Ishikawa (cell line): ENCODE measurements around the gene DLD.

Source experiments
- CEBPB ChIP-seq: IDR thresholded peaks from 2 replicates; pipeline ENCODE4 v1.6.1; 2012
- CREB1 ChIP-seq: IDR thresholded peaks from 2 replicates; pipeline ENCODE4 v1.6.1; 2012; ENCODE audit warnings: low read depth
- EGR1 ChIP-seq: IDR thresholded peaks from 2 replicates; pipeline ENCODE4 v1.6.1; 2012
- EP300 ChIP-seq: IDR thresholded peaks from 2 replicates; pipeline ENCODE4 v1.6.1; 2012; ENCODE audit warnings: borderline replicate concordance
- REST ChIP-seq: IDR thresholded peaks from 2 replicates; pipeline ENCODE4 v1.6.1; 2012; ENCODE audit warnings: low read depth, mild to moderate bottlenecking
- TAF1 ChIP-seq: IDR thresholded peaks from 2 replicates; pipeline ENCODE4 v1.6.1; 2012; ENCODE audit warnings: low read depth, mild to moderate bottlenecking
- TCF12 ChIP-seq: IDR thresholded peaks from 2 replicates; pipeline ENCODE4 v1.6.1; 2012; ENCODE audit warnings: low read depth
- YY1 ChIP-seq: IDR thresholded peaks from 2 replicates; pipeline ENCODE4 v1.6.1; 2012; ENCODE audit warnings: low read depth

GRCh38 chr7:107920048-107920772 is 29.2 kb downstream of the DLD start:
- TF ChIP-seq EP300 (no peak), EGR1 (no peak), CEBPB (no peak), REST (no peak), YY1 (no peak), CREB1 (no peak), TAF1 (no peak), TCF12 (no peak)
